Omental fat pad (tissue), 4 donors: Measurements from ENCODE around the gene PRTN3. TPM values are rescaled to one million over a fixed set of nuclear protein-coding genes. Genes with fewer than 3 reads are reported as not detected.
"Not testable (repeated sequence)": the region's sequence is repeated elsewhere in the genome, so short reads cannot be mapped to it uniquely, and the experiment has no call there.

ENCODE experiments used
- ATAC-seq: fragments of 150-250 bp; one replicate; pipeline ENCODE4 v1.9.1; 2016; ENCODE audit warnings: mild to moderate bottlenecking, moderate library complexity; ENCODE audit not compliant: low FRiP score
- DNase-seq: peaks from one replicate; pipeline ENCODE4 v3.0.0-alpha.2; 2019; ENCODE audit warnings: low spot score
- CTCF ChIP-seq, 3 donors: fragments of 450-650 bp; IDR thresholded peaks; one replicate each; pipeline ENCODE4 v1.5.1; 2016 to 2017; ENCODE audit warnings: antibody characterized with exemption in 3 of 3, mild to moderate bottlenecking in 3 of 3, moderate library complexity in 2 of 3
- total RNA-seq, 4 donors: library from RNA; depleted of rRNA; stranded (reverse); fragments of >200 nt; gene quantifications; one replicate each; pipeline ENCODE4 v1.1.0, GENCODE V29; 2016

The PRTN3 gene
- total RNA-seq, 4 donors from 2014 or later, result not detected

- TF ChIP-seq CTCF (IDR thresholded peaks at IDR 0.05), result no peak
- ATAC-seq, result no peak
- no peak for DNase-seq
Measured at GRCh38 chr19:852136-853013, 11.6 kb downstream of the PRTN3 start, which contains the start of gene ELANE. TSS of gene ELANE (plus strand) at chr19:852303. CDS start at chr19:852329, 26 bp downstream.

- TF ChIP-seq CTCF (IDR thresholded peaks at IDR 0.05), result no peak
- DNase-seq (no peak), ATAC-seq (no peak)
Measured at GRCh38 chr19:853014-853585, 12.3 kb downstream of the PRTN3 start.

- not testable (repeated sequence) for ATAC-seq, DNase-seq
Measured at GRCh38 chr19:853614-854220, 12.9 kb downstream of the PRTN3 start.

GRCh38 chr19:854549-854948 is 13.8 kb downstream of the PRTN3 start:
- no peak for TF ChIP-seq CTCF (IDR thresholded peaks at IDR 0.05)
- no peak for ATAC-seq

GRCh38 chr19:855142-855541 is 14.3 kb downstream of the PRTN3 start:
- no peak for ATAC-seq
- DNase-seq, result no peak
- TF ChIP-seq CTCF (IDR thresholded peaks at IDR 0.05), result no peak

More at GRCh38 chr19:854549-854948, 13.8 kb downstream of the PRTN3 start:
- DNase-seq, result no peak

GRCh38 chr19:855566-856120 is 14.8 kb downstream of the PRTN3 start:
- ATAC-seq, result no peak
- DNase-seq, result no peak
- no peak for TF ChIP-seq CTCF (IDR thresholded peaks at IDR 0.05)

GRCh38 chr19:858284-858683 is 17.5 kb downstream of the PRTN3 start:
- no peak for TF ChIP-seq CTCF (IDR thresholded peaks at IDR 0.05)
- DNase-seq (no peak), ATAC-seq (no peak)
